H54 (cell line): Measurements from ENCODE around the gene ZMAT3.
"Not testable (repeated sequence)": the region's sequence is repeated elsewhere in the genome, so short reads cannot be mapped to it uniquely, and the experiment has no call there.

ENCODE experiments used
- DNase-seq: peaks from one replicate; pipeline ENCODE4 v3.0.0; 2011; ENCODE audit warnings: low spot score, mixed read lengths; ENCODE audit not compliant: insufficient read length
- FAIRE-seq: peaks from 3 replicates; lab custom pipeline; 2011; peaks lifted over from hg19 to GRCh38; lab: Jason Lieb, UNC
- POLR2A ChIP-seq: IDR thresholded peaks from 2 replicates; pipeline ENCODE4 v1.6.1; 2011; ENCODE audit warnings: low read depth, mild to moderate bottlenecking, low read length

The ZMAT3 gene, protein sequence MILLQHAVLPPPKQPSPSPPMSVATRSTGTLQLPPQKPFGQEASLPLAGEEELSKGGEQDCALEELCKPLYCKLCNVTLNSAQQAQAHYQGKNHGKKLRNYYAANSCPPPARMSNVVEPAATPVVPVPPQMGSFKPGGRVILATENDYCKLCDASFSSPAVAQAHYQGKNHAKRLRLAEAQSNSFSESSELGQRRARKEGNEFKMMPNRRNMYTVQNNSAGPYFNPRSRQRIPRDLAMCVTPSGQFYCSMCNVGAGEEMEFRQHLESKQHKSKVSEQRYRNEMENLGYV

DNA sequence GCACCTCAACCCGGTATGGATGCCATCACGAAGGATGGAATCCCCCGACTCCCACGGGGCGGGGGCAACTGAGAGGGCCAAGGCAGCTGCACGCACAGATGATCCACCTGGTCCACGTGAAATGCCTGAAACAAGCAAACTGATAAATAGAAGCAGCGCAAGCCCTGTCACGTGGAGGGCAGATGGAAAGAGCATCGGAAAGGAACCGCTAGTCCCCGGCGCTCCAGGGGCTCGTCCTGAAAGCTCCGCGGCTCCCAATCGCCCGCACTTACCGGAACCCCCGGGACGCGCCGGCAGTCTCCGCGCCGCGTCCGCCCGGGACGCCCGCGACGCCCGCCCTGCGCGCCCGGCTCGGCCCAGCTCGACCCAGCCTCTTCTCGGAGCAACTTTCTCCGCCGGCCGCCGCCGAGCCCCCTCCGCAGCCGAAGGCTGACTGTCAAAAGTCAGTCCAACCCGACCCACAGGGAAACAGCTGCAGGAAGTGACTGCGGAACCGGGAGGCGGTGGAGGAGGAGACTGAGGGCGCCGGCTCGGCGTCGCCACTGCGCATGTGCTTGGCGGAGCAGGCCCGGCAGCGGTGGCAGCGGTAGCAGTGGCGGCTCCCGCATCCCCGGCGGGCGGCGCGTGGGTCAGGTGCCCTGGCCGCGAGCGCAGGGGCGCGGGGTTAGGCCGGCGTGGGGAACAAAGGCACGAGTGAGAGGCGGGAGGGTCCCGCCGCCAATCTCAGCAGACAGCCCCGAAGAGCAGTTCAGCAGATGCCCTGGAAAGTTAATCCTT lies at the start of gene ZMAT3:
TSS of gene ZMAT3 (minus strand) at position 487 of the 777 bp plus-strand sequence. CDS start 4,057 bp downstream, outside the sequence.
- DNase-seq (peak; percentile 90), FAIRE-seq (peak; percentile 94)
- TF ChIP-seq POLR2A, result peak; percentile 96

DNA sequence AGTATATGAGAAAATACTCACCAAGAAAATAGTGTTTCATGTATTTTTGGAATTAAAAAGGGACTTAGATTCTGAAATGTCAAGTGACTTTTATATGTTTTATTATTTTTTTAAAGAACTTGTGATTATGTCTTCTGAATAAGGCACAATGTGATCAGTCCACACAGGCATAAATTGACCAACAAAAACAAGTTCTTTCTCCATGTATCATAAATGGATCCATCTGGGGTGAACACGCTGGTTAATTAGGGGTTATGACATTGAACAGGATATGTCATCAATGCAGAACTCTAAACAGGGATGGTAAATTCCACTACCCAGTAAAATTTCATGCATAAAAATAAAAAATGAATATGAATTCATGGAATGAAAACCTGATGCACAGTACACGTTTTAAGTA lies 45.2 kb upstream of the ZMAT3 start:
- TF ChIP-seq POLR2A, result no peak
- FAIRE-seq (no peak), DNase-seq (no peak)

DNA sequence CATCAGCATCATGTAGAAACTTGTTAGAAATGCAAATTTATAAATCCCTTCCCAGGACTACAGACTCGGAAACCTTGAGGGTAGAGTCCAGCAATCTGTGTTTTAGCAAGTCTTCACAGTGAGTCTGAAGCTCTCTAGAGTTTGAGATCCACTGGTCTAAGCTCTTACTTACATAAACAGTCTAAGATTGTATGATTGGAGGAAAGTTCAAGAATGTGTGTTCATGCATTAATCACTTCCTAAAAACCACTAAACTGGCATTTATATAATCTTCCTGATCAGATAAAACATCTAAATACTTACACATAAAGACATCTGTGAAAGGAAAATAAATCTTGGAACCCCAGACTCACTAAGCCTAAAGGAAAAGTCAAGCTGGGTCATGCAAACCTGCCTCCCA lies 43.8 kb upstream of the ZMAT3 start:
- FAIRE-seq, result peak; percentile 87
- not testable (repeated sequence) for DNase-seq

DNA sequence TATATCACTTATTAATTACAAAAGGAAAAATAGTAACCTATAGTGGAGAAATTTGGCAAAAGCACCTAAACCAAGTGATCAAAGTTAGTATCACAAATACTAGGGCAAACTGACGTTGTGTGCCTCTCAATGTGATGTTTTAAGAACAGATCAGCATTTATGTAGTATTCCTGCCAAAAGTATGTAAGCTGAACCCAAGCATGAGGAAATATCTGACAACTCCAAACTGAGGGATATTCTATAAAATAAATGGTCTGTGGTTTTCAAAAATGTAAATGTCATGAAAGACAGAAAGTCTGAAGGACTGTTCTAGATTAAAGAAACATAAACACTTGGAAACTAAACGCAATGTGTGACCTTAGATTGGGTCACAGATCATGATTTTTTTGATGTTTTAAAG lies 42.3 kb upstream of the ZMAT3 start:
- DNase-seq (no peak), FAIRE-seq (peak; percentile 27)
- TF ChIP-seq POLR2A, result no peak

DNA sequence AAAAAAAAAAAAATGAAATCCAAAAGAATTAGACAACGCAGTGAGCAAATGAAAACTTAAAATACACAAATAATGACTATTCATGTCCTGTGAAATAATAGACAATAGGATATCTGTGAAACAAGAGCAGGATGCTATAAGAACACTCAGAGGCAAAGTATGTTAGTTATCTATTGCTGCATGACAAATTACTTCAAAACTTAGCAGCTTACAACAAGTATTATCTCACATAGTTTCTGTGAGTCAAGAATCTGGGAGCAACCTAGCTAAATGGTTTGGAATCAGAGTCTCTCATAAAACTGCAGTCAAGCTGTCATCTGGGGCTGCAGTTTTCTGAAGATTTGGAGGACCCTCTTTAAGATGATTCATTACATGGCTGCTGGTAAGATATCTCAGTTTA lies 36.5 kb upstream of the ZMAT3 start:
- DNase-seq (peak; percentile 8), FAIRE-seq (peak; percentile 83)
- no peak for TF ChIP-seq POLR2A

DNA sequence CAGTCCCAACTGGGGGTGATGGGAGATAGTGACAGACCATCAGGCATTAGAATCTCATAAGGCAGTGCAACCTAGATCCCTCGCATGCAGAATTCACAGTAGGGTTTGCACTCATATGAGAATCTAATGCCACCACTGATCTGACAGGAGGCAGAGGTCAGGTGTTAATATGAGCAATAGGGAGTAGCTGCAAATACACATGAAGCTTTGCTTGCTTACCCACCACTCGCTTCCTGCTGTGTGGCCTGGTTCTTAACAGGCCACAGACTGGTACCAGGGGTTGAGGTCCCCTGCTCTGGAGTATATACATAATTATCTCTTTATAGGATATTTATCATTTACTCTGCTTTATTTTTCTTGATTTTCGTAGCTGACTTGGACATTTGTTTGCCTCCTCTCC lies 36.0 kb upstream of the ZMAT3 start:
- DNase-seq (no peak), FAIRE-seq (no peak)
- no peak for TF ChIP-seq POLR2A

DNA sequence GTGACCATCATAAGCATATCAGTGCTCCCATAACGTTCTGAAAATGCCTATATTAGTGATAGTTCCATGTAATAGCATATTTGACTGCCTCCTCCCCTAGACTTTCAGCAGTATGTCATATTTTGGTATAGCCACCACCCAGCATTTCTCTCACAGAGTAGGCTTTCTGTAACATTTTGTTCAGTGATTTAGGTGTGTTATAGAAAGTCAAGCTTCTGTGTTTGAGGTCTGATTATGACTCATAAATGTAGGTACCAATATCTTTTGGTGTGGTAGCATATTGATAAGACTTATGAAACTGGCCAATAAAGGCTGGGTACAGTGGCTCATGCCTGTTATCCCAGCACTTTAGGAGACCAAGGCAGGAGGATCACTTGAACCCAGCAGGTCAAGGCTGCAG lies 34.3 kb upstream of the ZMAT3 start:
- no peak for TF ChIP-seq POLR2A
- DNase-seq (no peak), FAIRE-seq (no peak)

DNA sequence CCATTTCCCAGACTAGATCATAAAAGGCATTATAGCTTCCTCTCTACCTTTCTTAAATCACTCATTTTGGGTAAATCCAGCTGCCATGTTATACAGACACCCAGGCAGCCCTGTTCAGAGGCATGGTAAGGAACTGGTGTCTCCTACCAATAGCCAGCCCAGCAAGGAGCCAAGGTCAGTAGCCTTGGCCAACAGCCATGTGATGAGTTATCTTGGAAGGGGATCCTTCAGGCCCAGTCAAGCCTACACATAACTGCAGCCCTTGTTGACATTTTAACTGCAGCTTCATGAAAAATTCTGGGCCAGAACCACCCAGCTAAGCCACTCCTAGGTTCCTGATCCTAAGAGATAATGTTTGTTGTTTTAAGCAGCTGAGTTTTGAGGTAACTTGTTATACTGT lies 29.0 kb upstream of the ZMAT3 start:
- DNase-seq (no peak), FAIRE-seq (peak; percentile 95)
- TF ChIP-seq POLR2A, result no peak

DNA sequence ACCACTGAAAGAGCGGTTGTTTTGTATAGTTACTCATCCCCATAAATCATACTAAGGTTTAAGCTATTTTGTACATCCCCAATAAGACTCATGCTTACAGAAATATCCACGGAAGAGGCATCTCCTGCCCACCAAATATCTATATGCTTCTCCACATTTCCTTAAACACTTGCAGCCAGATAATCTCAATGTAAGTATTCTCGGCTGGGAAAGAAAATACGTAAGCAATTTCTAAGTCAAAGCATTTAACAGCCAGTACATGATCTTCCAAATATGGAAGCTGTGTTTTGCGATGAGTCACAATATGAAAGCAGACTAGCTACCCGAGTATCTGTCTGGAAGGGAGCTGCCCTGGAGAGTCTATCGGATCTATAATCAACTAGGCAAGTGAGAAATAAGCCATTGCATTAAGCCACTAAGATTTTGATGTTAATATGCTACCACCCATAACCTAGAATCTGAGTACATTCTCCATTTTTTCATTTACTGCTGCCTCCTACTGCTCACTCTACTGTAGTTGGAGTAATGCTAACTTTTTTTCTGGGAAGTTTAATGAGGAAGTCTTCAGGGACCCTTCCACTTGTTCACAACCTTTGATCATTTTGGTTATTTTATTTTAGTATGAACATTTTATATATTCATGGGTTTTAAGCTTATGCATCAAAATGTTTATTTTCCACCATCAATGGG lies 26.9 kb upstream of the ZMAT3 start:
- TF ChIP-seq POLR2A, result no peak
- FAIRE-seq (peak; percentile 99), DNase-seq (peak; percentile 26)

DNA sequence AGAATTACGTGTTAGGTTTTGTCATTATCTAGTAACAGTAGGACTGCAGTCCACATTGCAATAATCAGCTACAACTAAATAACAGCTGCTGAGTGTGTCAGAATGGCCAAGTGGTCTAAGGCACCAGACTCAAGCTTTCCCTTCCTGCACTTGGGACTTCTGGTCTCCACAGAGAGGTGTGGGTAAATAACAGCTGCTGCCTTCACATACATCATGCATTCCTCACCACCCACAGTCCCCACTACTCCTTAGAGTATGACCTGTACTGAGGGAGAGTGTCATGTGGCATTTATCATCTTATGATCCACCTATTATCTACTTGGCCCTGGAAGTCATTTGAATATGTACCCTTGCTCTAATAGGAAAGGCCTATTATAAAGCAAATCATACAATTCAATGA lies 22.2 kb upstream of the ZMAT3 start:
- DNase-seq (no peak), FAIRE-seq (no peak)
- no peak for TF ChIP-seq POLR2A

DNA sequence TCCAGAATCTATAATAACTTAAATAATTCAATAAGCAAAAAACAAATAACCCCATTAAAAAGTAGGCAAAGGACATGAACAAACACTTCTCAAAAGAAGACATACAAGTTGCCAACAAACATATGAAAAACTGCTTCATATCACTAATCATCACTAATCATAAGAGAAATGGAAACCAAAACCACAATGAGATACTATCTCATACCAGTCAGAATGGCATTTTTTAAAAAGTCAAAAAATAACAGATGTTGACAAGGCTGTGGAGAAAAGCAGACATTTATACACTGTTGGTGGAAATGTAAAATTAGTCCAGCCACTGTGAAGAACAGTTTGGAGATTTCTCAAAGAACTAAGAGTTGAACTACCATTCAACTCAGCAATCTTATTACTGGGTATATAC lies 19.5 kb upstream of the ZMAT3 start:
- TF ChIP-seq POLR2A, result no peak
- DNase-seq (no peak), FAIRE-seq (no peak)

DNA sequence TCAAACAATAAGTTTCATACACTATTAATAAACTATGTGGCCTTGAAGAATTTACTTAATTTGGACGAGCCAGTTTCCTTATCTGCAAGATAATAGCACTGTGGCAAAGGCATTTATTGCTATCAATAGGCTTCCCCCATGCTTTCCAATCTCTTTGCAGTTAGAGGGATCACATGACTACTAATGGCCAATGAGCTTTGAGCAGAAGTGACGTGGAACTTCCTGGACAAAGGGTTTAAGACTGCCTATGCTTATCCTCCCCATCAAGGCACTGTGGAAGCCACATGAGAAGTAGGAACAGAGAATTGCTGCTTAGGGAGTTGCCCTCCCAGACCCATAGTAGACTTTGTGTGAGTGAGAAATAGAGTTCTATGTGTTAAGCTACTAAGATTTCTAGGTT lies 16.7 kb upstream of the ZMAT3 start:
- TF ChIP-seq POLR2A, result no peak
- FAIRE-seq, result peak; percentile 66
- DNase-seq, result no peak

DNA sequence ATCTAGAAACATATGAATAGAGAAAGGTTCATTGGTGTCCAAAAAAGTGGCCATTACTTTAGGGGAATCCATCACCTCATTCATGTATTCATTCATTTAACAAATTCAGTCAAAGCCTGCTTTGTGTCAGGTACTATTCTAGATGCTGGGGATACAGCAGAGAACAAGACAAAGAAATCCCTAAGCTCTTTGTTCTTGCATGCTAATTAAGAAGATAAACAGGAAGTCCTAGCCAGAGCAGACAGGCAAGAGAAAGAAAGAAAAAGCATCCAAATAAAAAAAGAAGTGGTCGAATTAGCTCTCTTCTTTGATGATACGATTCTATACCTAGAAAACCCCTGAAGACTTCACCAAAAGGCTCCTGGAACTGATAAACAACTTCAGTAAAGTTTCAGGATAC lies 12.4 kb upstream of the ZMAT3 start:
- DNase-seq (no peak), FAIRE-seq (no peak)
- TF ChIP-seq POLR2A, result no peak

DNA sequence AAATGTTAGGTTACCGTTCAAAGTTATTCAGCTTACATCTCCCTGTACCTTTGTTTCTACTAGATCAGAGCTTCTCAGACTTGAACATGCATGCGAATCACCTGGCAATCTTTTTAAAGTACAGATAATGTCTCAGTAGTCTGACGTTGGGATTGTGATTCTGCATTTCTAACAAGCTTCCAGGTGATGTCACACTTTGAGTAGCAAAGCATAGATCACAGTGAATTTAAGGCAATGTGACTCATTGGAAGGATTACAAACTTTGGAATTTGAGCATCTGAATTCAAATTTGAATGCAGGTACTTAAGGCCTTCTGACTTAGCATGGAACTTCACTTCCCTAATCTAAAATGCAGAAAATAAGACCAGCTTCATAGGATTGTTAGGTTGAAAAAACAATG lies 10.8 kb upstream of the ZMAT3 start:
- TF ChIP-seq POLR2A, result no peak
- DNase-seq (no peak), FAIRE-seq (peak; percentile 90)
